Measurements from ENCODE around the gene CX3CR1.
A peak's percentile ranks its signal among the peaks of the same experiment; 100 is the strongest.

The CX3CR1 gene

DNA sequence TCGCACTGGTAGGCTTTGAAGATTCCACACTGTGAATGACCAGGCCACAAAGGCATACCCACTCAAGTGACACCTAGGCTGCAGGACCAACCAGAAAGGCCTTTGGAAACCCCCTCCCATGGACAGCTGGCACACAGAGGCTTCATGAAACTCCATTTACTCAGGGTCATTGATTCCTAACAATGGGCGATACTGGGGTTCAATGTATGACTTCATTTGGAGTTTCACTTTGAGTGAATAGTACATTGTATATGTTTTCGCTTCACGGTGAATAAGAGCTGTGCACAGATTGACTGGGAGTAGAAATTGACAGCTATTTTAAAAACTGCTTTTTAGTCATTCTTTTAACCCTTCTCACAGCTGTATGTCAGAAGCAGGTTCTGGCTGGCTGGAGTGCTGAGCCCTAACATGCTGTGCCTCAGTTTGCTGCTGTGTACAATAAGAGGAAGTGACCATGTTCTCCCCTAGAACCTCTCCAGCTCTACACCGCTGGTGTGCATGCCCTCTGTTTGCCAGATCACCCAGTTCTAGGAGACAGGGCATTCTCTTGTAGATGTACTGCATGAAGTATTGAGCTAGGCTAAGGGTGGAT is 15.4 kb upstream of the CX3CR1 start:
- Histone ChIP-seq H3K36me3 (ENCODE audit: control insufficient read depth, insufficient read depth, low read length) (no peaks in the 10 kb centered on the region; the same call in 1 of the 2 replicates), H3K27me3 (replicated peaks; ENCODE audit: control insufficient read depth, insufficient read depth, low read length) (no peaks in the 10 kb centered on the region), H3K4me3 (replicated peaks; ENCODE audit: low read depth, low read length) (no peak overlapping the region)
- TF ChIP-seq, protein P1, sequence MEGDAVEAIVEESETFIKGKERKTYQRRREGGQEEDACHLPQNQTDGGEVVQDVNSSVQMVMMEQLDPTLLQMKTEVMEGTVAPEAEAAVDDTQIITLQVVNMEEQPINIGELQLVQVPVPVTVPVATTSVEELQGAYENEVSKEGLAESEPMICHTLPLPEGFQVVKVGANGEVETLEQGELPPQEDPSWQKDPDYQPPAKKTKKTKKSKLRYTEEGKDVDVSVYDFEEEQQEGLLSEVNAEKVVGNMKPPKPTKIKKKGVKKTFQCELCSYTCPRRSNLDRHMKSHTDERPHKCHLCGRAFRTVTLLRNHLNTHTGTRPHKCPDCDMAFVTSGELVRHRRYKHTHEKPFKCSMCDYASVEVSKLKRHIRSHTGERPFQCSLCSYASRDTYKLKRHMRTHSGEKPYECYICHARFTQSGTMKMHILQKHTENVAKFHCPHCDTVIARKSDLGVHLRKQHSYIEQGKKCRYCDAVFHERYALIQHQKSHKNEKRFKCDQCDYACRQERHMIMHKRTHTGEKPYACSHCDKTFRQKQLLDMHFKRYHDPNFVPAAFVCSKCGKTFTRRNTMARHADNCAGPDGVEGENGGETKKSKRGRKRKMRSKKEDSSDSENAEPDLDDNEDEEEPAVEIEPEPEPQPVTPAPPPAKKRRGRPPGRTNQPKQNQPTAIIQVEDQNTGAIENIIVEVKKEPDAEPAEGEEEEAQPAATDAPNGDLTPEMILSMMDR (IDR thresholded peaks at IDR 0.05; ENCODE audit: insufficient read depth, low read length, poor library complexity, severe bottlenecking) = no peak
- DNase-seq (ENCODE audit: extremely low read depth, insufficient read length) = peak; percentile 86

DNA sequence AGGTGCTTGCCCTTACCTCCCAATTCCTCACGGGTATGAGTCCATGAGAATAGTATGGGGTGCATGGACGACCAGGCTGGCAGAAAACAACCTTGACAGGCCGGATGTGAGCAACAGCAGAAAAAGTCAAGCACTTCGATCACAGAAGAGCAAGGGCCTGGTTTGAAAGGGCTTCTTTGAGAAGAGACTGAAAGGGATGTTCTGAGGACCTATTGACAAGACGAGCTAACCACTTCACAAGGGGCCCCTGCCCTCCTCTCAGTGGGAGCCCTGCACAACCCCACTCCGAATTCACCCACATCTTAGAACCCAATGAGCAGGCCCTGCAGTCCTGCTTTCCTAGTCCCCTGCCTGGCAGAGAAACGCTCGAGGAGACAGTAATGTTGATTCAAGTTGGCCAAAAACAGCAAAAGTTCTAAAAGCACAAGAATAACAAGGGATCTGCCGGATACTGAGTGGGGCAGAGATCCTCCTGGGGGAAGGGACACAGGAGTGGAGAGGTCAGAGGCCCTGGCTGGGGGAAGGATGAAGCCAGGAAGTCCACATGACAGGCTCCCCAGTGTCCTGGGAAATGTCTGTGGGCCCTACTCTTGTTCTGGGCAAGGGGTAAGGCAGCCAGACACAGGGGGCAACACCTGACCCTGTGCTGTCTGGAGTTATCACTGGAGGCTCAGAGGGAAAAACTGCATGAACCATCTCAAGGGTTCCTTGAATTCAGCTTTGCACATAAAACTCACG is 14.8 kb upstream of the CX3CR1 start:
- Histone ChIP-seq H3K4me3 (replicated peaks; ENCODE audit: low read depth, low read length) (no peak overlapping the region), H3K36me3 (ENCODE audit: control insufficient read depth, insufficient read depth, low read length) (no peaks in the 10 kb centered on the region; the same call in 1 of the 2 replicates), H3K27me3 (replicated peaks; ENCODE audit: control insufficient read depth, insufficient read depth, low read length) (no peaks in the 10 kb centered on the region)
- DNase-seq (ENCODE audit: extremely low read depth, insufficient read length) = peak; percentile 39
- TF ChIP-seq, protein P1 (IDR thresholded peaks at IDR 0.05; ENCODE audit: insufficient read depth, low read length, poor library complexity, severe bottlenecking) = no peak

DNA sequence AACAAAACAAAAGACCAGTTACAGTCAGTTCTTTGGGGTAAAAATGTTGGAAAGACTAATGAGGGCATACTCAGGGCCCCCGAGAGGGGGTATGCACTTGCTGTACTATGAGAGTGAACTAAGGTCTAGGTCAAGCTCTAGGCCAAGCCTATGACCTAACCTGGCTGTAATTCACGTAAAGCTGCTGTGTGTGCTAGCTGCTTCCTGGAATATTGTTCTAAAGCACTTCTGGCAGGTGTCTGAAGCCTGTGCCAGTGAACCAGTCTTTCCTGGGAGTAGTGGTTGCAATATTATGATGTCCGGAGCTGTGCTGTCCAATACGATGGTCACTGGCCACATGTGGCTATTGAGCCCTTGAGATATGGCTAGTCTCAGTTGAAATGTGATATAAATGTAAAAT is 13.1 kb upstream of the CX3CR1 start:
- TF ChIP-seq, protein P1 (IDR thresholded peaks at IDR 0.05; ENCODE audit: insufficient read depth, low read length, poor library complexity, severe bottlenecking) = no peak
- Histone ChIP-seq H3K4me3 (replicated peaks; ENCODE audit: low read depth, low read length) (no peak overlapping the region), H3K27me3 (replicated peaks; ENCODE audit: control insufficient read depth, insufficient read depth, low read length) (no peaks in the 10 kb centered on the region), H3K36me3 (ENCODE audit: control insufficient read depth, insufficient read depth, low read length) (no peaks in the 10 kb centered on the region)
- no peak for DNase-seq (ENCODE audit: extremely low read depth, insufficient read length)

DNA sequence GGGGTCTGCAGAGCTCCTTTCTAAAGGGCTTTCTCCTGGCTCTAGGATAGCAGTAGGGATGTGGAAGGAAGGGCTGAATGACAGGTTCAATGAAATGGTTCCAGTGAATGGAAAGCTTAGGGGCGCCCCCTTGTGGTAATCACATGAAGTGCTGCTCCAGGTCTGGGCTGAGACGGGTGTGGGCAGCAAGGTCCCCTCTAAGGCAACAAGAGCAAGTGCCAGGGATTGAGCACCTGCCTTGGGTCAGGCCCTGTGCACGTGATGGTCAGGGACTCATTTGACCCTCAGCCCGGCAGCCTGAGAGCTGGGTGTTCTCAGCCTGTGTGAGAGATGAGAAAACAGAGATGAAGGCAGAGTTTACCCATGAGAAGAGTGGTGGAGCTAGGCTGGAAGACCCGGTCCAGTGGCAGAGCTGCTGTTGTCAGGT is 12.1 kb upstream of the CX3CR1 start:
- peak; percentile 56 for DNase-seq (ENCODE audit: extremely low read depth, insufficient read length)
- Histone ChIP-seq H3K36me3 (ENCODE audit: control insufficient read depth, insufficient read depth, low read length) (no peaks in the 10 kb centered on the region), H3K4me3 (replicated peaks; ENCODE audit: low read depth, low read length) (no peak overlapping the region), H3K27me3 (replicated peaks; ENCODE audit: control insufficient read depth, insufficient read depth, low read length) (no peaks in the 10 kb centered on the region)
- TF ChIP-seq, protein P1 (IDR thresholded peaks at IDR 0.05; ENCODE audit: insufficient read depth, low read length, poor library complexity, severe bottlenecking) = peak; percentile 94

DNA sequence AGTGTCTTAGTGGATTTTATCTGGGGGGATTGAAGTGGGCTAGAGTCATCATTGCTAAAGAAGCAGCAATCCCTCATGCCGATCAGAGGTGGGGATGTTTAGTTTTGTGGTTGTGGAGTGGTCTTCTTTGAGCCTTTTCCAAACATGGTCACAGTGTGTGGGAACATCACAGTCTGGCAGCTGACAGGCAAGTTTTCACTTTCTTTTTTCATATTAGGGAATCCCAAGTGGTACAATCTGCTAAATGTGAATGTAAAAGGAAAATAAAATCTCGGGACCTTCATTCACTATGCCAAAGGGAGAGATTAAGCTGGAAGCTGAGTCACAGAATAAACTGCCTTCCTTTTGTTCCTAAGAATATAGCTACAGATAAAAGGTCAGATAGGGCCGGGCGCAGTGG is 10.4 kb upstream of the CX3CR1 start:
- TF ChIP-seq, protein P1 (IDR thresholded peaks at IDR 0.05; ENCODE audit: insufficient read depth, low read length, poor library complexity, severe bottlenecking) = no peak
- Histone ChIP-seq H3K4me3 (replicated peaks; ENCODE audit: low read depth, low read length) (no peak overlapping the region), H3K36me3 (ENCODE audit: control insufficient read depth, insufficient read depth, low read length) (no peaks in the 10 kb centered on the region), H3K27me3 (replicated peaks; ENCODE audit: control insufficient read depth, insufficient read depth, low read length) (no peaks in the 10 kb centered on the region)
- no peak for DNase-seq (ENCODE audit: extremely low read depth, insufficient read length)

All from GM06990 (cell line).